H1 (cell line): ENCODE measurements around the gene CST6.

ENCODE experiments used
- CHD2 ChIP-seq: IDR thresholded peaks from 2 replicates; pipeline ENCODE4 v1.6.1; 2012; ENCODE audit warnings: low read length, improper control_type of control experiment
- EP300 ChIP-seq, 2 experiments: IDR thresholded peaks; 1 replicate in 1 of 2; 2 replicates in 1 of 2; pipeline ENCODE4 v1.6.1; 2011 to 2012; ENCODE audit warnings: low read depth in 2 of 2, low read length in 2 of 2, mild to moderate bottlenecking in 2 of 2, borderline replicate concordance in 1 of 2, inconsistent platforms in 1 of 2, moderate library complexity in 1 of 2
- EZH2 ChIP-seq: fragments of 200-600 bp; sonication (generic); IDR thresholded peaks from 2 replicates; pipeline ENCODE4 v1.7.1; 2012; ENCODE audit warnings: low read depth, mild to moderate bottlenecking, moderate library complexity, low read length, inconsistent platforms; ENCODE audit not compliant: severe bottlenecking
- KDM4A ChIP-seq: IDR thresholded peaks from one replicate; pipeline ENCODE4 v1.7.1; 2012; ENCODE audit warnings: low read depth, mild to moderate bottlenecking, moderate library complexity, low read length, inconsistent platforms; ENCODE audit not compliant: severe bottlenecking
- NANOG ChIP-seq: IDR thresholded peaks from 2 replicates; pipeline ENCODE4 v1.6.1; 2011; ENCODE audit warnings: low read length, low read depth, mild to moderate bottlenecking, inconsistent platforms; ENCODE audit not compliant: insufficient read depth, poor library complexity, severe bottlenecking
- RXRA ChIP-seq: IDR thresholded peaks from 2 replicates; pipeline ENCODE4 v1.6.1; 2011; ENCODE audit warnings: low read depth, mild to moderate bottlenecking, low read length, moderate library complexity; ENCODE audit not compliant: insufficient read depth
- SRF ChIP-seq: IDR thresholded peaks from 2 replicates; pipeline ENCODE4 v1.6.1; 2011; ENCODE audit warnings: mild to moderate bottlenecking, low read depth, low read length, moderate library complexity
- TEAD4 ChIP-seq: IDR thresholded peaks from 2 replicates; pipeline ENCODE4 v1.6.1; 2012; ENCODE audit warnings: low read depth, low read length, inconsistent platforms, mixed read lengths
- YY1 ChIP-seq: IDR thresholded peaks from 2 replicates; pipeline ENCODE4 v1.6.1; 2011; ENCODE audit warnings: low read depth, mild to moderate bottlenecking, low read length
- TF ChIP-seq, protein P1 (sequence below), 3 experiments: IDR thresholded peaks; 1 replicate in 2 of 3; 2 replicates in 1 of 3; pipeline versions ENCODE4 v1.5.1 to v1.6.1; 2011; ENCODE audit warnings: low read length in 3 of 3, mild to moderate bottlenecking in 3 of 3, inconsistent platforms in 2 of 3, low read depth in 1 of 3, moderate library complexity in 1 of 3; ENCODE audit not compliant: insufficient read depth in 1 of 3; ENCODE audit errors: control extremely low read depth in 1 of 3
- TF ChIP-seq, protein P2 (sequence below): IDR thresholded peaks from 2 replicates; pipeline ENCODE4 v1.6.1; 2011; ENCODE audit warnings: low read depth, mild to moderate bottlenecking, low read length; ENCODE audit not compliant: insufficient read depth

DNA sequence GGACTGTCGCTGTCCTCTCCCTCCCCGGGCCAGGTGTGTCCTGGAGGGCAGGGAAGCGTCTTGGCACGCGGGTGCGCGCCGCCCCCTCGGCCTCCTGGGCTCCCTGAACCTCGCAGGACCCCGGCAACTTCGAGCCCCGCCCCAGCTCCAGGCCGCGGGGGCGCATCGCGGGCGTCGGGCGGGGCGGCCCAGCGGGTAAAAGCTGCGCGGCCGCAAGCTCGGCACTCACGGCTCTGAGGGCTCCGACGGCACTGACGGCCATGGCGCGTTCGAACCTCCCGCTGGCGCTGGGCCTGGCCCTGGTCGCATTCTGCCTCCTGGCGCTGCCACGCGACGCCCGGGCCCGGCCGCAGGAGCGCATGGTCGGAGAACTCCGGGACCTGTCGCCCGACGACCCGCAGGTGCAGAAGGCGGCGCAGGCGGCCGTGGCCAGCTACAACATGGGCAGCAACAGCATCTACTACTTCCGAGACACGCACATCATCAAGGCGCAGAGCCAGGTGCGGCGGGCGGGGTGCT lies at the start of gene CST6:
- TF ChIP-seq CHD2 (no peak), EP300 (IDR thresholded peaks at IDR 0.05; ENCODE audit: borderline replicate concordance in 1 of 2, low read depth in 2 of 2, low read length in 2 of 2) (no peak), KDM4A (peak; percentile 84), TEAD4 (no peak), EZH2 (peak; percentile 50), NANOG (no peak), RXRA (no peak), YY1 (0 out of 2 replicates have a peak, but pooled peaks have one; percentile 16), SRF (no peak)
- TF ChIP-seq, protein P1, sequence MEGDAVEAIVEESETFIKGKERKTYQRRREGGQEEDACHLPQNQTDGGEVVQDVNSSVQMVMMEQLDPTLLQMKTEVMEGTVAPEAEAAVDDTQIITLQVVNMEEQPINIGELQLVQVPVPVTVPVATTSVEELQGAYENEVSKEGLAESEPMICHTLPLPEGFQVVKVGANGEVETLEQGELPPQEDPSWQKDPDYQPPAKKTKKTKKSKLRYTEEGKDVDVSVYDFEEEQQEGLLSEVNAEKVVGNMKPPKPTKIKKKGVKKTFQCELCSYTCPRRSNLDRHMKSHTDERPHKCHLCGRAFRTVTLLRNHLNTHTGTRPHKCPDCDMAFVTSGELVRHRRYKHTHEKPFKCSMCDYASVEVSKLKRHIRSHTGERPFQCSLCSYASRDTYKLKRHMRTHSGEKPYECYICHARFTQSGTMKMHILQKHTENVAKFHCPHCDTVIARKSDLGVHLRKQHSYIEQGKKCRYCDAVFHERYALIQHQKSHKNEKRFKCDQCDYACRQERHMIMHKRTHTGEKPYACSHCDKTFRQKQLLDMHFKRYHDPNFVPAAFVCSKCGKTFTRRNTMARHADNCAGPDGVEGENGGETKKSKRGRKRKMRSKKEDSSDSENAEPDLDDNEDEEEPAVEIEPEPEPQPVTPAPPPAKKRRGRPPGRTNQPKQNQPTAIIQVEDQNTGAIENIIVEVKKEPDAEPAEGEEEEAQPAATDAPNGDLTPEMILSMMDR (IDR thresholded peaks at IDR 0.05; ENCODE audit: control extremely low read depth in 1 of 3, insufficient read depth in 1 of 3, low read depth in 1 of 3, low read length in 3 of 3): no peak; a peak in 1 of 4 replicates
- TF ChIP-seq, protein P2, sequence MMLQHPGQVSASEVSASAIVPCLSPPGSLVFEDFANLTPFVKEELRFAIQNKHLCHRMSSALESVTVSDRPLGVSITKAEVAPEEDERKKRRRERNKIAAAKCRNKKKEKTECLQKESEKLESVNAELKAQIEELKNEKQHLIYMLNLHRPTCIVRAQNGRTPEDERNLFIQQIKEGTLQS: no peak
